Measurements from ENCODE around the gene TRMT11. TPM values are rescaled to one million over a fixed set of nuclear protein-coding genes. Genes with fewer than 3 reads are reported as not detected.
"Not testable (repeated sequence)": the region's sequence is repeated elsewhere in the genome, so short reads cannot be mapped to it uniquely, and the experiment has no call there.

The TRMT11 gene
- total and polyA plus RNA-seq, 9 of the 15 experiments (the other 6 are each of a cell fraction or from before 2014, with no cell fraction given), result 38.8 to 88.0 (median 59.8) TPM

DNA sequence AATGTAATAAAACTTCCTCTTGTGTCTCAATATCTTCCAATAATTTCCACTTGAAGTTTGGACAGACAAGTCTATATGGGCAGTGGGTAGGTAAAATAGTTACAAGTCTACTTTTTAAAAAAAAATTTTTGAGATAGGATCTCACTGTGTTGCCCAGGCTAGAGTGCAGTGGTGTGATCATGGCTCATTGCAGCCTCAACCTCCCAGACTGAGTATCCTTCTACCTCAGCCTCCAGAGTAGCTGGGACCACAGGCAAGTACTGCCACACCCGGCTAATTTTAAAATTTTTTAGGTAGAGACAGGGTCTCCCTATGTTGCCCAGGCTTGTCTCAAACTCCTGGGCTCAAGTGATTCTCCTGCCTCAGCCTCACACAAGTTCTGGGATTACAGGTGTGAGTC is 13.9 kb upstream of the TRMT11 start:
- FAIRE-seq; BruUV-seq (replicated peaks); DNase-seq (ENCODE audit: extremely low read depth in 1 of 4, low spot score in 3 of 4); H3K27me3 ChIP-seq (ENCODE audit: control insufficient read depth in 2 of 2, insufficient read depth in 2 of 2, low read length in 2 of 2); H3K79me2 ChIP-seq (ENCODE audit: control insufficient read depth, insufficient read depth, low read length); H3K9me3 ChIP-seq (replicated peaks; ENCODE audit: control insufficient read depth, insufficient read depth, low read depth, low read length); H3K27ac ChIP-seq (ENCODE audit: extremely low read depth, low read depth, low read length); CTCF ChIA-PET (ENCODE audit: low intra/inter-chr PET ratio); H3K4me1 ChIP-seq (replicated peaks in 1 of 2; ENCODE audit: control insufficient read depth in 2 of 2, insufficient read depth in 2 of 2, low read length in 2 of 2); intact Hi-C loops (cut with micrococcal nuclease); H2AFZ ChIP-seq (ENCODE audit: low read depth, low read length); H4K20me1 ChIP-seq (replicated peaks; ENCODE audit: control insufficient read depth, insufficient read depth, low read length); H3K4me2 ChIP-seq (ENCODE audit: insufficient read depth, low read length); H3K9me1 ChIP-seq (ENCODE audit: control insufficient read depth, insufficient read depth, low read length); ATAC-seq; H3K9ac ChIP-seq (ENCODE audit: insufficient read depth in 1 of 2, low read depth in 2 of 2, low read length in 2 of 2); H3K4me3 ChIP-seq: not testable (repeated sequence)
- TF ChIP-seq ZNF121 (CRISPR knock-in tag; conservative IDR thresholded peaks at IDR 0.05), result peak; percentile 85
- peaks cover 48% of the 10 kb centered on the region; the same call in 2 of the 3 replicates for H3K36me3 ChIP-seq (ENCODE audit: control insufficient read depth, insufficient read depth, low read length)
- in situ Hi-C loops (cut with MboI), result loop anchor here (5.0 kb wide), 2 partner anchors 185 to 660 kb away; no protein-coding TSS in a partner anchor
- WGBS (ENCODE audit: insufficient coverage, low coverage, missing lambda C conversion rate), result 100% methylated on average over 1 of the region's 1 CpG
- POLR2A ChIA-PET, result interaction anchor here (2.4 kb wide), 1 partner anchor 191 kb away, joined by 10 read pairs; no protein-coding TSS in a partner anchor

- H3K36me3 ChIP-seq (ENCODE audit: control insufficient read depth, insufficient read depth, low read length), result peaks cover 38% of the 10 kb centered on the region; the same call in 2 of the 3 replicates
- intact Hi-C loops (cut with micrococcal nuclease), result loop anchor here (1.0 kb wide), 4 partner anchors 17 to 660 kb away; no protein-coding TSS in a partner anchor
- WGBS (ENCODE audit: insufficient coverage, low coverage, missing lambda C conversion rate), result 21% methylated on average over 5 of the region's 5 CpGs
- peak; percentile 69; the same call in 1 of the 2 replicates for TF ChIP-seq ATF7 (IDR thresholded peaks at IDR 0.05)
- TF ChIP-seq SP2 (IDR thresholded peaks at IDR 0.05; ENCODE audit: extremely low read depth, low read depth, low read length, poor library complexity, severe bottlenecking), result no peak
- no peak for TF ChIP-seq FOXP1 (CRISPR knock-in tag; IDR thresholded peaks at IDR 0.05)
- TF ChIP-seq, protein P1, sequence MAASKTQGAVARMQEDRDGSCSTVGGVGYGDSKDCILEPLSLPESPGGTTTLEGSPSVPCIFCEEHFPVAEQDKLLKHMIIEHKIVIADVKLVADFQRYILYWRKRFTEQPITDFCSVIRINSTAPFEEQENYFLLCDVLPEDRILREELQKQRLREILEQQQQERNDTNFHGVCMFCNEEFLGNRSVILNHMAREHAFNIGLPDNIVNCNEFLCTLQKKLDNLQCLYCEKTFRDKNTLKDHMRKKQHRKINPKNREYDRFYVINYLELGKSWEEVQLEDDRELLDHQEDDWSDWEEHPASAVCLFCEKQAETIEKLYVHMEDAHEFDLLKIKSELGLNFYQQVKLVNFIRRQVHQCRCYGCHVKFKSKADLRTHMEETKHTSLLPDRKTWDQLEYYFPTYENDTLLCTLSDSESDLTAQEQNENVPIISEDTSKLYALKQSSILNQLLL (CRISPR knock-in tag; IDR thresholded peaks at IDR 0.05; ENCODE audit: borderline replicate concordance), result no peak
- TF ChIP-seq NCOA4 (IDR thresholded peaks at IDR 0.05; ENCODE audit: partially characterized antibody), result no peak
- TF ChIP-seq ARID3A (IDR thresholded peaks at IDR 0.05; ENCODE audit: borderline replicate concordance, low read depth, low read length), result peak; percentile 83; the same call in 1 of the 2 replicates
- TF ChIP-seq EP400 (IDR thresholded peaks at IDR 0.05), result peak; percentile 31; the same call in 1 of the 2 replicates
- TF ChIP-seq PHB2 (IDR thresholded peaks at IDR 0.05; ENCODE audit: low read depth), result no peak
- no peak for TF ChIP-seq MAFF (IDR thresholded peaks at IDR 0.05; ENCODE audit: low read length)
Observed at GRCh38 chr6:125974214-125974866, 12.0 kb upstream of the TRMT11 start.

More at GRCh38 chr6:125974214-125974866, 12.0 kb upstream of the TRMT11 start:
- CTCF ChIA-PET (ENCODE audit: low intra/inter-chr PET ratio), result interaction anchor here (0.7 to 2.6 kb wide), 8 partner anchors 18 to 664 kb away, joined by 3 to 32 read pairs (median 5); partner anchors contain the start of gene HINT3
- Histone ChIP-seq H3K9me1 (ENCODE audit: control insufficient read depth, insufficient read depth, low read length) (no peaks in the 10 kb centered on the region), H2AFZ (ENCODE audit: low read depth, low read length) (0 out of 2 replicates have a peak overlapping the region, but pooled peaks have one; percentile 12), H3K9me3 (replicated peaks; ENCODE audit: control insufficient read depth, insufficient read depth, low read depth, low read length) (no peaks in the 10 kb centered on the region), H3K4me3 (no peak overlapping the region), H3K27me3 (ENCODE audit: control insufficient read depth in 2 of 2, insufficient read depth in 2 of 2, low read length in 2 of 2) (no peaks in the 10 kb centered on the region), H3K4me2 (ENCODE audit: insufficient read depth, low read length) (no peak overlapping the region), H3K79me2 (ENCODE audit: control insufficient read depth, insufficient read depth, low read length) (0 out of 3 replicates have a peak, but pooled peaks cover 5% of the 10 kb centered on the region), H3K27ac (ENCODE audit: extremely low read depth, low read depth, low read length) (no peak overlapping the region), H3K9ac (ENCODE audit: insufficient read depth in 1 of 2, low read depth in 2 of 2, low read length in 2 of 2) (no peak overlapping the region), H3K4me1 (replicated peaks in 1 of 2; ENCODE audit: control insufficient read depth in 2 of 2, insufficient read depth in 2 of 2, low read length in 2 of 2) (no peaks in the 10 kb centered on the region), H4K20me1 (replicated peaks; ENCODE audit: control insufficient read depth, insufficient read depth, low read length) (no peaks in the 10 kb centered on the region)
- POLR2A ChIA-PET, result interaction anchor here (0.7 to 2.4 kb wide), 7 partner anchors 10 to 701 kb away, joined by 3 to 10 read pairs (median 6); partner anchors contain the start of gene TRMT11
- FAIRE-seq (peak; percentile 79), DNase-seq (ENCODE audit: extremely low read depth in 1 of 4, low spot score in 3 of 4) (peak in 3 of 4 experiments; percentile 39 to 64 (median 41)), ATAC-seq (peak; percentile 90)
- in situ Hi-C loops (cut with MboI), result loop anchor here (5.0 kb wide), 2 partner anchors 187 to 662 kb away; no protein-coding TSS in a partner anchor
- no TSS peak for BruUV-seq (replicated peaks)

All from K562 (cell line).